Femur (tissue), 1 donor: ENCODE results near the gene ZNF177.

Experiments used
- DNase-seq: peaks from one replicate; pipeline ENCODE4 v3.0.0-alpha.2; 2017

Gene ZNF177

DNA sequence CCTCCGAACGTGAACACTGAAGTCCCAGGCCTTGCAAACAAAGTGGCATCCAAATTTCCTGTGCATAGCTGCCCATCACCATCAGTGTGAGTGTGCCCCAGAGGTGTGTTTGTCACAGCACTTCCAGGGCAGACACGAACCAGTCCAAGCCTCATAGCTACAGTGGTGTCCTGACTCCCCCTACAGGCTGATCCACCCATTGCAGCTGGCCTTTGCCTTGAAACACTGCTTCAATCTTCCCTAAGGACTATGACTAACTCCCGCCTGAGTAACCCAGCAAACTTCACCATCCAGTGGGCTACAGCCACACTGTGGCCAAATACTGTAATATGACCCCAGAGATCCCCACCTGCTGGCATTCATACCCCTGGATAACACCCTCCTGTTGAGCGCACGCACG is 68.7 kb downstream of the ZNF177 start:
- no peak for DNase-seq
